ENCODE measurements around the gene FAM78A. TPM values are rescaled to one million over a fixed set of nuclear protein-coding genes. Genes with fewer than 3 reads are reported as not detected.

The FAM78A gene
- polyA plus RNA-seq, 3 donors: 6.4 to 40.6 (median 7.2) TPM

- no peaks in the 10 kb centered on the region for H3K36me3 Mint-ChIP-seq
- Histone ChIP-seq H3K27me3 (ENCODE audit: control insufficient read depth in 2 of 2, insufficient read depth in 2 of 2, low read length in 2 of 2) (no peaks in the 10 kb centered on the region), H2AFZ (ENCODE audit: insufficient read depth, low read depth, low read length, poor library complexity, severe bottlenecking) (no peak overlapping the region), H4K20me1 (ENCODE audit: insufficient read depth, low read length) (no peaks in the 10 kb centered on the region), H3K4me3 (replicated peaks in 1 of 3; ENCODE audit: low read depth in 2 of 3, low read length in 3 of 3) (no peak overlapping the region), H3K4me2 (replicated peaks; ENCODE audit: extremely low read depth, low read length, poor library complexity, severe bottlenecking) (no peak overlapping the region), H3K9me3 (replicated peaks in 1 of 2; ENCODE audit: control insufficient read depth in 1 of 2, insufficient read depth in 1 of 2, low read length in 2 of 2) (no peaks in the 10 kb centered on the region), H3K79me2 (ENCODE audit: insufficient read depth, low read length) (no peaks in the 10 kb centered on the region), H3K36me3 (replicated peaks in 1 of 2; ENCODE audit: control insufficient read depth in 1 of 2, insufficient read depth in 2 of 2, low read length in 2 of 2) (no peaks in the 10 kb centered on the region), H3K9ac (ENCODE audit: insufficient read depth, low read length, poor library complexity, severe bottlenecking) (no peak overlapping the region), H3K4me1 (ENCODE audit: control insufficient read depth in 1 of 2, insufficient read depth in 2 of 2, low read length in 2 of 2) (no peaks in the 10 kb centered on the region), H3K27ac (ENCODE audit: low read depth in 1 of 2, low read length in 2 of 2) (no peak overlapping the region)
- intact Hi-C loops (cut with micrococcal nuclease): no loop called here
- TF ChIP-seq CTCF (IDR thresholded peaks at IDR 0.05): no peak
- H3K4me3 Mint-ChIP-seq: no peak overlapping the region
- H3K9me3 Mint-ChIP-seq: peaks cover 0 to 2% (median 0%) of the 10 kb centered on the region in 7 donors
- no peak for DNase-seq
- H3K4me1 Mint-ChIP-seq: no peaks in the 10 kb centered on the region
- 83% methylated on average over 2 of the region's 8 CpGs for WGBS (ENCODE audit: insufficient coverage)
- H3K27me3 Mint-ChIP-seq (ENCODE audit: low read depth in 3 of 3): peaks cover 1 to 3% (median 2%) of the 10 kb centered on the region in 3 donors
- no peak overlapping the region for H3K27ac Mint-ChIP-seq
Measured at GRCh38 chr9:131296906-131297500, 20.7 kb upstream of the FAM78A start.

GRCh38 chr9:131296460-131296859, 20.1 kb upstream of the FAM78A start:
- H3K27me3 ChIP-seq (ENCODE audit: control insufficient read depth in 2 of 2, insufficient read depth in 2 of 2, low read length in 2 of 2): no peaks in the 10 kb centered on the region
- no peaks in the 10 kb centered on the region for H3K4me1 ChIP-seq (ENCODE audit: control insufficient read depth in 1 of 2, insufficient read depth in 2 of 2, low read length in 2 of 2)
- Mint-ChIP-seq H3K36me3 (no peaks in the 10 kb centered on the region), H3K9me3 (no peaks in the 10 kb centered on the region), H3K4me1 (no peaks in the 10 kb centered on the region), H3K27ac (no peak overlapping the region), H3K4me3 (no peak overlapping the region), H3K27me3 (ENCODE audit: low read depth in 3 of 3) (peaks cover 1 to 3% (median 2%) of the 10 kb centered on the region in 3 donors)
- no peak overlapping the region for H2AFZ ChIP-seq (ENCODE audit: insufficient read depth, low read depth, low read length, poor library complexity, severe bottlenecking)
- no peak overlapping the region for H3K27ac ChIP-seq (ENCODE audit: low read depth in 1 of 2, low read length in 2 of 2)
- no peaks in the 10 kb centered on the region for H3K79me2 ChIP-seq (ENCODE audit: insufficient read depth, low read length)
- no peak for TF ChIP-seq CTCF (IDR thresholded peaks at IDR 0.05)
- no peaks in the 10 kb centered on the region for H3K36me3 ChIP-seq (replicated peaks in 1 of 2; ENCODE audit: control insufficient read depth in 1 of 2, insufficient read depth in 2 of 2, low read length in 2 of 2)
- H3K9me3 ChIP-seq (replicated peaks in 1 of 2; ENCODE audit: control insufficient read depth in 1 of 2, insufficient read depth in 1 of 2, low read length in 2 of 2): no peaks in the 10 kb centered on the region
- 100% methylated on average over 1 of the region's 9 CpGs for WGBS (ENCODE audit: insufficient coverage)
- no peak overlapping the region for H3K4me3 ChIP-seq (replicated peaks in 1 of 3; ENCODE audit: low read depth in 2 of 3, low read length in 3 of 3)
- DNase-seq: no peak
- intact Hi-C loops (cut with micrococcal nuclease): no loop called here
- H4K20me1 ChIP-seq (ENCODE audit: insufficient read depth, low read length): no peaks in the 10 kb centered on the region
- H3K4me2 ChIP-seq (replicated peaks; ENCODE audit: extremely low read depth, low read length, poor library complexity, severe bottlenecking): no peak overlapping the region
- no peak overlapping the region for H3K9ac ChIP-seq (ENCODE audit: insufficient read depth, low read length, poor library complexity, severe bottlenecking)
